ENCODE measurements around the gene PYGM. TPM values are rescaled to one million over a fixed set of nuclear protein-coding genes. Genes with fewer than 3 reads are reported as not detected.

Gene PYGM
- total and polyA plus RNA-seq, 2 of the 13 experiments (the other 11 are each of a cell fraction or from before 2014, with no cell fraction given) = 0.11 to 0.12 TPM

DNA sequence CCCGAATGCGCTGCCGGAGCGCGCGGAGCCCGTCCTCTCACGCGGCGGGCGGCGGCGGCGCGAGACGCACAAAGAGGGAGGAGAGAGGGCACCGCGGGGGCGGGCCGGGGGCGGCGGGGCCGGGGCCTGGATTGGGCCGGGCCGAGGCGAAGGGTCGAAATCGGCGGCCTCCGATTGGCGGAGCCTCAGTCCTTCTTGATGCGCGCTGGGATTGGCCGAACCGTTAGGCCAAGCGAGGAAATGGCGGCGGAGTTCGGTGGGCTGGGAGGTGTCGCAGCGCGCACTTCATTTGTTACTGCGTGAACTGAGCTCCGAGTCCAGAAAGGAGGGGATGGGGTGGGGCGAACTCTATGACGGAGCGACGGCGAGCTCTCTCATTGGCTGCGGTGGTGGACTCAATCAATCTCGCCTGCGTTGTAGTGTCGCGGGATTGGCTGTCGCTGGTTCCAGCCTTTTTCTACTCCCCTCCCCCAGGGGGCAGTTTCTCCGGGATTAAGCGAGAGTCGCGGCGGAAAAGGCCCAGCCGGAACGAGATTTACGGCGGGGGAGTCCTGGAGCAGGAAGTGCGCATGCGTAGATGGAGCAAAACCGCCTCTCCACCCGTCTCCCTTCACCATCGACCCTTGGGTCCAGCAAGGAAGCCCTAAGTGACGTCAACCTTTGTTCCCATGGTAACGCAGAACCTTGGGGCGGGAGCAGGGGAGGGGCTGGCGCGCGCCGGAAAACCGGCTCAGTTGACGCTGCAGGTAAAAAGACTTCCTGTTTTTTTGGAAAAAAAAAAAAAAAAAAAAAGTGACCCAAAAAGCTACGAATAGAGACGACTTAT, 18.9 kb upstream of the PYGM start, which contains the start of gene SF1 (continued):
- TF ChIP-seq, protein P1, sequence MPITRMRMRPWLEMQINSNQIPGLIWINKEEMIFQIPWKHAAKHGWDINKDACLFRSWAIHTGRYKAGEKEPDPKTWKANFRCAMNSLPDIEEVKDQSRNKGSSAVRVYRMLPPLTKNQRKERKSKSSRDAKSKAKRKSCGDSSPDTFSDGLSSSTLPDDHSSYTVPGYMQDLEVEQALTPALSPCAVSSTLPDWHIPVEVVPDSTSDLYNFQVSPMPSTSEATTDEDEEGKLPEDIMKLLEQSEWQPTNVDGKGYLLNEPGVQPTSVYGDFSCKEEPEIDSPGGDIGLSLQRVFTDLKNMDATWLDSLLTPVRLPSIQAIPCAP (CRISPR knock-in tag; IDR thresholded peaks at IDR 0.05; ENCODE audit: low read depth) = no peak
- TF ChIP-seq EED (CRISPR knock-in tag; IDR thresholded peaks at IDR 0.05) (no peak), MAZ (IDR thresholded peaks at IDR 0.05; ENCODE audit: borderline replicate concordance, low read depth, low read length) (peak; percentile 93; the same call in 1 of the 2 replicates), MAZ (CRISPR knock-in tag; IDR thresholded peaks at IDR 0.05; ENCODE audit: low read depth) (peak; percentile 79), HMG20B (CRISPR knock-in tag; conservative IDR thresholded peaks at IDR 0.05) (no peak), ZNF883 (CRISPR knock-in tag; IDR thresholded peaks at IDR 0.05; ENCODE audit: not compliant biosample characterization) (no peak), ZNF781 (CRISPR knock-in tag; IDR thresholded peaks at IDR 0.05; ENCODE audit: borderline replicate concordance, not compliant biosample characterization) (no peak), ZNF510 (CRISPR knock-in tag; IDR thresholded peaks at IDR 0.05; ENCODE audit: low read depth) (no peak), JDP2 (CRISPR knock-in tag; IDR thresholded peaks at IDR 0.05; ENCODE audit: borderline replicate concordance) (no peak), ZBTB1 (CRISPR knock-in tag; IDR thresholded peaks at IDR 0.05; ENCODE audit: borderline replicate concordance) (no peak), ATF7 (IDR thresholded peaks at IDR 0.05) (peak; percentile 88), ATF7 (CRISPR knock-in tag; IDR thresholded peaks at IDR 0.05) (peak; percentile 74; the same call in 1 of the 2 replicates), DPF2 (CRISPR knock-in tag; IDR thresholded peaks at IDR 0.05; ENCODE audit: borderline replicate concordance, low read depth) (no peak), HES4 (CRISPR knock-in tag; IDR thresholded peaks at IDR 0.05; ENCODE audit: borderline replicate concordance) (no peak), REL (CRISPR knock-in tag; conservative IDR thresholded peaks at IDR 0.05) (0 out of 2 replicates have a peak, but pooled peaks have one; percentile 61), ZNF614 (CRISPR knock-in tag; IDR thresholded peaks at IDR 0.05; ENCODE audit: borderline replicate concordance) (0 out of 2 replicates have a peak, but pooled peaks have one; percentile 45)
- TF ChIP-seq, protein P2, sequence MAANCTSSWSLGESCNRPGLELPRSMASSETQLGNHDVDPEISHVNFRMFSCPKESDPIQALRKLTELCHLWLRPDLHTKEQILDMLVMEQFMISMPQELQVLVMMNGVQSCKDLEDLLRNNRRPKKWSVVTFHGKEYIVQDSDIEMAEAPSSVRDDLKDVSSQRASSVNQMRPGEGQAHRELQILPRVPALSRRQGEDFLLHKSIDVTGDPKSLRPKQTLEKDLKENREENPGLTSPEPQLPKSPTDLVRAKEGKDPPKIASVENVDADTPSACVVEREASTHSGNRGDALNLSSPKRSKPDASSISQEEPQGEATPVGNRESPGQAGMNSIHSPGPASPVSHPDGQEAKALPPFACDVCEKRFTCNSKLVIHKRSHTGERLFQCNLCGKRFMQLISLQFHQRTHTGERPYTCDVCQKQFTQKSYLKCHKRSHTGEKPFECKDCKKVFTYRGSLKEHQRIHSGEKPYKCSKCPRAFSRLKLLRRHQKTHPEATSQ (CRISPR knock-in tag; IDR thresholded peaks at IDR 0.05; ENCODE audit: borderline replicate concordance) = no peak
- TF ChIP-seq, protein P3, sequence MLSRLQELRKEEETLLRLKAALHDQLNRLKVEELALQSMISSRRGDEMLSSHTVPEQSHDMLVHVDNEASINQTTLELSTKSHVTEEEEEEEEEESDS (CRISPR knock-in tag; IDR thresholded peaks at IDR 0.05; ENCODE audit: borderline replicate concordance) = no peak
- TF ChIP-seq, protein P4, sequence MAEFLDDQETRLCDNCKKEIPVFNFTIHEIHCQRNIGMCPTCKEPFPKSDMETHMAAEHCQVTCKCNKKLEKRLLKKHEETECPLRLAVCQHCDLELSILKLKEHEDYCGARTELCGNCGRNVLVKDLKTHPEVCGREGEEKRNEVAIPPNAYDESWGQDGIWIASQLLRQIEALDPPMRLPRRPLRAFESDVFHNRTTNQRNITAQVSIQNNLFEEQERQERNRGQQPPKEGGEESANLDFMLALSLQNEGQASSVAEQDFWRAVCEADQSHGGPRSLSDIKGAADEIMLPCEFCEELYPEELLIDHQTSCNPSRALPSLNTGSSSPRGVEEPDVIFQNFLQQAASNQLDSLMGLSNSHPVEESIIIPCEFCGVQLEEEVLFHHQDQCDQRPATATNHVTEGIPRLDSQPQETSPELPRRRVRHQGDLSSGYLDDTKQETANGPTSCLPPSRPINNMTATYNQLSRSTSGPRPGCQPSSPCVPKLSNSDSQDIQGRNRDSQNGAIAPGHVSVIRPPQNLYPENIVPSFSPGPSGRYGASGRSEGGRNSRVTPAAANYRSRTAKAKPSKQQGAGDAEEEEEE (CRISPR knock-in tag; IDR thresholded peaks at IDR 0.05; ENCODE audit: borderline replicate concordance) = no peak
- TF ChIP-seq, protein P5, sequence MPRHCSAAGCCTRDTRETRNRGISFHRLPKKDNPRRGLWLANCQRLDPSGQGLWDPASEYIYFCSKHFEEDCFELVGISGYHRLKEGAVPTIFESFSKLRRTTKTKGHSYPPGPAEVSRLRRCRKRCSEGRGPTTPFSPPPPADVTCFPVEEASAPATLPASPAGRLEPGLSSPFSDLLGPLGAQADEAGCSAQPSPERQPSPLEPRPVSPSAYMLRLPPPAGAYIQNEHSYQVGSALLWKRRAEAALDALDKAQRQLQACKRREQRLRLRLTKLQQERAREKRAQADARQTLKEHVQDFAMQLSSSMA (CRISPR knock-in tag; IDR thresholded peaks at IDR 0.05) = no peak

All from HepG2 (cell line).